Motor neuron (in vitro differentiated cells): ENCODE results near the gene HPGD. TPM values are rescaled to one million over a fixed set of nuclear protein-coding genes. Genes with fewer than 3 reads are reported as not detected.

Source experiments
- ATAC-seq, 8 experiments: fragments of 200-7000 bp; cut with Tn5 transposase; replicated peaks in 6 of 8; 2 replicates each; pipeline ENCODE4 v1.8.0; 2021; ENCODE audit warnings: mild to moderate bottlenecking in 8 of 8, moderate library complexity in 8 of 8
- H3K27ac ChIP-seq, 2 donors: fragments of 250-450 bp; sonication (Bioruptor Pico); 2 replicates each; pipeline ENCODE4 v1.9.0; 2021; ENCODE audit warnings: antibody characterized with exemption in 2 of 2, mild to moderate bottlenecking in 2 of 2, moderate library complexity in 1 of 2
- H3K4me1 ChIP-seq, 2 donors: fragments of 250-450 bp; sonication (Bioruptor Pico); replicated peaks in 1 of 2; 2 replicates each; pipeline ENCODE4 v1.6.1; 2021; ENCODE audit warnings: antibody characterized with exemption in 2 of 2, mild to moderate bottlenecking in 2 of 2, moderate library complexity in 1 of 2
- H3K4me3 ChIP-seq, 5 donors: fragments of 250-450 bp; sonication (Bioruptor Pico); 2 replicates each; pipeline ENCODE4 v1.9.0; 2021; ENCODE audit warnings: antibody characterized with exemption in 5 of 5, mild to moderate bottlenecking in 5 of 5, moderate library complexity in 4 of 5
- WGBS, 10 experiments: fragments of 450-650 bp; shearing (Covaris generic); methylation state at CpG; one replicate each; pipeline ENCODE4 v1.0.0; 2022; 5-methylcytosine and 5-hydroxymethylcytosine counted together
- in situ Hi-C, 9 experiments: fragments of 400-800 bp; cut with MboI; loops; one replicate each; pipeline ENCODE4 v1.15.0; 2021; ENCODE audit warnings: low sequenced_read_pairs in 9 of 9, low pct_unique_long_range_greater_than_20kb in 2 of 9; ENCODE audit not compliant: unreplicated experiment in 9 of 9
- total RNA-seq, 8 experiments: library from RNA; unstranded; fragments of 300-600 nt; gene quantifications; 2 replicates each; pipeline versions ENCODE4 v1.2.3 to v1.2.4, GENCODE V29; 2022

HPGD gene
- total RNA-seq, 8 experiments from 2014 or later: 0.08 to 3.8 (median 0.96) TPM

DNA sequence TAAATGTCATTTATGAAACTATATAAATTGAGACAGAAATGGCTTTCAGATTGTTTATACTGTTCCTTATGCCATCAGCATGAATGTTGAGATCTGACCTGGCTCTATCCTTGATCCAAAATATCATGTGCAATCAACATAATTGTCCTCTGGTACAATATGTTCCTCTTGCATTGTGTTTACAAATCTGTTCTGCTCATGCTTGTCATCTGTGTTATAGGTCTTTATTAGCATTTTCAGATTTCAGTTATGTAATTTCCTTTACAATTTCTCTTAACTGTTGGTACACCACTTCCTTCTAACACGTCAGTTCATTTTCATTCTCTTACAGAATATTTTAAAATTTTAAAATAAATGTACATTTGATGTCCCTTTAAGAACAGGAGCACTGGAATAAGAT lies 1.6 kb downstream of the HPGD start:
- Histone ChIP-seq H3K27ac (no peak overlapping the region), H3K4me3 (no peak overlapping the region), H3K4me1 (no peaks in the 10 kb centered on the region)
- in situ Hi-C loops: no loop called here
- 17 to 100% (median 93%) methylated on average over 1 of the region's 1 CpG; no CpG with 5 or more reads in 1 of the 10 experiments for WGBS, 10 experiments
- ATAC-seq: no peak

DNA sequence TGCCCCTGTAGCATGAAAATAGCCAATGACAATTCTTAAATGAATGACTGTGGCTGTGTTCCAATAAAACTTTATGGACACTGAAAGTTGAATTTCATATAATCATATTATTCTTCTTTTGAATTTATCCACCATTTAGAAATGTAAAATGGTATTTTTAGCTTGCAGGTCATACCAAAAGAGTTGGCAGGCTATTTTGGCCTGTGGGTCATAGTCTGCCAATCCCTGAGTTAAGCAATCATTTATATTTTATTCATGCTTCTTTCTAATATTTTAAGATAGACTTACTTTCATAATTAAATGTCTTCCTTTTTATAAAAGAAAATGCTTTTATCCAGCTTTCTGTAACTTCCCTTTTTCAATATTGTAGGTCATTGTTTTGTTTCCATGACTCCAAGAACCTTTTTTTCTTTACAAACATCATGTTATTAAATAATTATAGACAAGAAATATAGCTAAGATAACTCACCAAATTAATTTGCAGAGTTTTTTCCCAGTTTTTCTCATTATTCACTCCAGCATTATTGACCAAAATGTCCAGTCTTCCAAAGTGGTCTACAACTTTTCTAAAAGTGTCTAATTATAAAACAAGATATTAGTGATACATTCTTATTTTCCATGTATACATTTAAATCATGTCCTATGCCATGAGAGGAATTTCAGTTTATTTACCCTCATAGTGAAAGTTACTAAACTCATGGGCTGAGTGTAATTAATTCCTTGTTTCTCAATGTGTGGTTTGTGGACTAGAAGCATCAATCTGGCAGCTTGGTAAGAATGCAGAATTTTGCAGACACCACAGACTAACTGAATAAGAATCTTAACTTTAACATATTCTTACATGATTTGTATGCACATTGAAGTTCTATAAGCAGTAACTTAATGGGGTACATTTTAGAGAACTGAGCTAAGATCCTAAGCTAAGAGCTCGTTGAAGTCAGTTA lies 4.5 kb downstream of the HPGD start:
- H3K27ac ChIP-seq: no peak overlapping the region
- in situ Hi-C loops: no loop called here

DNA sequence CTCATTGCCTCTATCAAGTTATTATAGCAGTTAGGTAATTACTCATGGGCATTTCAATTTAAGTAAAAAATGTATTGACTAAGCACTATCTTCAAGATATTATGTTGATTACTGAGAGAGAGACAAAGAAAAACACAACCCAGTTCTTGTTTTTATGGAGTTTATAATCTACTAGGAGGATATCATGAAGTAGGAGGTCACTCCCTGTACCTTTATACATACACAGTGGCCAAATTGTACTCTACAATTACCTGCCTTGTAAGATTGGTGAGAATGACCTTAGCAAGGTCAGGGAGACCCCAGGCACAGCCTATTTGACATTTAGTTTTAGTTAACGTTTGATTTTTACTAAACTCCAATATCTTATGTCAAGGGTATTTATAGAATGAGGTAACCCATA lies 5.5 kb downstream of the HPGD start:
- no peak overlapping the region for H3K4me3 ChIP-seq
- no peak for ATAC-seq
- H3K4me1 ChIP-seq: no peaks in the 10 kb centered on the region
- H3K27ac ChIP-seq: no peak overlapping the region
- 0 to 100% (median 75%) methylated on average over 1 of the region's 1 CpG; no CpG with 5 or more reads in 3 of the 10 experiments for WGBS, 10 experiments
- in situ Hi-C loops: no loop called here

More for the DNA sequence above, 4.5 kb downstream of the HPGD start:
- H3K4me3 ChIP-seq: no peak overlapping the region
- no peak for ATAC-seq
- WGBS, 10 experiments: 0 to 100% (median 67%) methylated on average over 1 of the region's 1 CpG; no CpG with 5 or more reads in 3 of the 10 experiments
- no peaks in the 10 kb centered on the region for H3K4me1 ChIP-seq

DNA sequence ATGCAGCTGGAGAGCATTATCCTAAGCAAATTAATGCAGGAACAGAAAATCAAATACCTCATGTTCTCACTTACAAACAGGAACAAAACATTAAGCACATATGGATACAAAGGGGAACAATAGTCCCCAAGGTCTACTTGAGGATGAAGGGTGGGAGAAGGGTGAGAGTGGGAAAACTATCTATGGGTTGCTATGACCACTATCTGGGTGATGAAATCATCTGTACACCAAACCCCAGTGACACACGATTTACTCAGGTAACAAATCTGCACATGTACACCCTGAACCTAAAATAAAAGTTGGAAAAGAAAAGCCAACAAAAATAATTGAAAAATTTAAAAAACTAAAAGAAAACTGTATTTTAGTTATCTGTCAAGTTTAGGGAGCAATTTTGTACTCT lies 5.9 kb downstream of the HPGD start:
- no peaks in the 10 kb centered on the region for H3K4me1 ChIP-seq
- no peak overlapping the region for H3K4me3 ChIP-seq
- 7 to 100% (median 63%) methylated on average over 1 of the region's 1 CpG; no CpG with 5 or more reads in 3 of the 10 experiments for WGBS, 10 experiments
- ATAC-seq: no peak
- in situ Hi-C loops: no loop called here
- no peak overlapping the region for H3K27ac ChIP-seq

DNA sequence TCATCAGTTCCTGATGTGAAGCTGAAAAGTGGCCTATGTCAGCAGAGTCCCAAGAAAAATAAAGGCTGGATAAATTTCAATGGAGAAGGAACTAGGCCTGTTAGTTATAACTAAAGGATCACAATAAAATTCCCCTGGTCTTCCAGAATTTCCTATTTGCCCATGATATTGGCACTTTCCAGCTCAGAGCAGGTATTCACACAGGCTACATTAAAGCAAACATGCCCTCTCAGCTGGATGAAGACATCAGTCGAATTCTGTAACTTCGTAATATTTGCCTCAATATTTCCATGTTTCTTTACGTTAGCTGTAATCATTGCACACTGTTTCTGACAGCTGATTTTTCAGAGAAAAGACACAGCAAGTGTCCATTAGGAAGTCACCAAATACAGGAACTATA lies 9.5 kb downstream of the HPGD start:
- Histone ChIP-seq H3K27ac (no peak overlapping the region), H3K4me3 (no peak overlapping the region), H3K4me1 (no peaks in the 10 kb centered on the region)
- 31 to 83% (median 56%) methylated on average over 2 to 3 of the region's 3 CpGs for WGBS, 10 experiments
- ATAC-seq: no peak
- in situ Hi-C loops: no loop called here

DNA sequence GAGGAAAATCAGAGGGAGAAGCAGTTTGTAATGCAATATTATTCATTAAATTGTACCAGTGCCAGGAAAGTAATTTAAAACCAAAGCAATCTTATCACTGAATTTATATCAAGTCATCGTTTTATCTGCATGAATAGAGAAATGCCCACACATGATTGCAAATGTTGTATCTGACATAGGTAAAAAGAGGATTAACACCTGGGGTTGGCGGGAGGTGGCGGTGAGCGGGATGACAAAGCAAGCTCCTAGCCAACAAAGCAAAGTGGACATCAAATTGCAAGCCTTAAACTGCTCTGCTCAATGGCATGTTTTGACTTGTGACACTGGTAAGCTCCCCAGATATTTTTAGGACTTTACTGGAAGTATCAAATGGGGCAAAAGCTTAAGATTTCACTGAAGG lies 16.4 kb downstream of the HPGD start:
- Histone ChIP-seq H3K4me1 (no peaks in the 10 kb centered on the region), H3K27ac (no peak overlapping the region), H3K4me3 (no peak overlapping the region)
- in situ Hi-C loops: no loop called here
- no peak for ATAC-seq
- 17 to 100% (median 72%) methylated on average over 1 to 4 of the region's 4 CpGs for WGBS, 10 experiments

DNA sequence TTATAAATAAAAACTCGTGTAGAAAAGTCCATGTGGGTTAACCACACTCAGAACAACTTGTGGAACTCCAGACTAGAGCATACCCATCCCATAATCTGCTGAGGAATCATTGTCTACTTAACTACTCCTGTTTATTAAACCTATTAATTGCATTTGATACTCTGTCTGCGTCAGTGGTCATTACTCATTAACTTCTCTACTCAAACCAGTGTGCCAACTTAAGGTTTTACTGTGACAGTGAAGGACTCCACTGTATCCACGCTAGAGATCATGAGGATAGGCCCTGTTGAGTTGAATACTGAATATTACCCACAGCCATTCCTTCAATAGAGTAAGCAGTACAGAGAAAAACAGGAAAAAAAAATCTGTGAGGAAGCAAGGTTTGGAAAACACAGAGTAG lies 17.3 kb downstream of the HPGD start:
- Histone ChIP-seq H3K27ac (no peak overlapping the region), H3K4me1 (no peaks in the 10 kb centered on the region), H3K4me3 (no peak overlapping the region)
- WGBS, 10 experiments: 0 to 84% (median 64%) methylated on average over 1 to 3 of the region's 3 CpGs; no CpG with 5 or more reads in 3 of the 10 experiments
- in situ Hi-C loops: no loop called here
- no peak for ATAC-seq

DNA sequence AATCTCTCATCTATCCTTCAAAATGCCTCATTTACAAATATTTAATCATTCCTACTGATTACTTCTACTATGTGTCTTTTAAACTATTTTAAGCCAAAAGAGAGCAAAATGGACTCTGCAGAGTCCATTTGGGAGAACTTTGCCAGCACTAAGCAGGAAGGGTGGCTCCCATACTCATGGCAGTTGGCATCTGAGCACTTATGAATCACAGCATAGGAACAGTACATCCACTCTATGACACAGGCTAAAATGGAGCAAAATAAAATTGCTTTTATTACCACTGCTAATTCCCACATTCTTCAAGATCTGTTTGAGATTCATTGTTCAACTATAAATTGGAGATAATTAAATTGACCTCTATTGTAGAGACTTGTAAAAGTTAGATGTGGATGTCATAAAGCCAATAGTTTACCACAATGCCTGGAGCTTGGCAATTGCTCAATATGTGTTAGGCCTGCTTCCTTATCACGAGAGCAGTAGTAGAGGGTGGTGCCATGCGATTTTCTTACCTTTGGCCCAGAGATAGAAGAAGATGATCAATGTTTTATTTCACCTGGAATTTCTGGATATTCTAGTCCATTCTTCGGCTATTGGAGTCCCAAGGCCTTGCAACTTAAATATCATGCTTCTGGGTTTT lies 19.1 kb downstream of the HPGD start:
- Histone ChIP-seq H3K4me1 (no peaks in the 10 kb centered on the region), H3K4me3 (no peak overlapping the region), H3K27ac (no peak overlapping the region)
- in situ Hi-C loops: no loop called here
- peak in 1 of 8 experiments; percentile 22 for ATAC-seq
- whole genome bisulfite sequencing, 10 experiments: 29 to 100% (median 79%) methylated on average over 1 to 3 of the region's 3 CpGs

DNA sequence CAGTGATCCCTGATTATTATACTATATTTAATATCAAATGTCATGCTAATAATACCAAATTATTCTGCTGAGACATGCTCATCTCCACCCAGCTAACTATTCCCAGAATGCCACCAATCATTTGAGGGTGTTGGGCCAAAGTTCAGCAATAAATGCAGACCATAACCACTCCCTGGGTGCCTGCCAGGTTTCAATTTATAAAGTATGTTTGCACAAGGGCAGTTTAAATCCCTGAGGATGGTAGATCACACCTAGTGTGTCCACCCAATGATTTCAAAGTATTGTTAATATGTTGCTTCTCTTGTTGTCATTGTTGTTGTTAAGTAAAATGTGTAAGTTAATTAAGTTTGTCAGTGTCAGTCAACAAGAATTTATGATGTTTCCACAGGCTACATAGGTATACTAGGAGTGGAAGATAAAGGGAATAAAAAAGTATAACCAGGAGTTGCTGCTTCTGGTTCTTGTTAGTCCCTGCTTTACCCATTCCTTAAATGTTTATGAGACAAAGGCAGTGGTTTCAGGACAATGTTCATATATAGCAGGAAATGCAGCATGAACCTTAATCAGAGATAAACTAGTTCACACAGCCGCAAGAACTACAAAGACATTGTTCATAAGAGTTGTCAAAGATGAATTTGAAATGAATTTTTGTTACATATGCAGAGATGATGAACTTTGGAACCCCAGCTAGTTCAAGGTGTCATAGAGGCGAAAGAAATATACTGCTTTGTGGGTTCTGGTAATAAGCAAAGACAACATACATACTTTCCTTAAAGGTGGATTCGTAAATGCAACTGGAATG lies 25.5 kb downstream of the HPGD start:
- in situ Hi-C loops: no loop called here

DNA sequence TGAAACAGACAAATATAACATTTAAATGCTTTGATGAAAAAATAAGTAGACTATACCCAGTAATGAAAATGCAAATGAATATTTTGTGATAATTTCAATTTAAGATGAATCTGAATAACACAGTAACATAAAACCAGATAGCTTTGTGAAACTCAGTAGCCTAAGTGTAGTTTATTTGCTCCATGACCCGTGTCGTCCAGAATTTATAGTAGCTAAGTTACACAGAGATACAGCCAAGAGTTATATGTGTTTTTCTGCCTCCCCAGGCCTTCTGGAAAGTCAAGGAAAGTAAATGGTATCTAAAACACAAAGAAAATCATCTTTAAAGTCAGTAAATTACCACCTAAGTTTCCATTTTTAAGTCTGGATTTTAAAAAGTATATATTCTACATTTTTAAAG lies 26.7 kb downstream of the HPGD start:
- in situ Hi-C loops: no loop called here
- no peak overlapping the region for H3K4me3 ChIP-seq
- WGBS, 10 experiments: 32 to 94% (median 76%) methylated on average over 1 to 2 of the region's 2 CpGs; no CpG with 5 or more reads in 4 of the 10 experiments
- no peaks in the 10 kb centered on the region for H3K4me1 ChIP-seq
- no peak overlapping the region for H3K27ac ChIP-seq
- ATAC-seq: no peak

More for the DNA sequence above, 25.5 kb downstream of the HPGD start:
- Histone ChIP-seq H3K4me3 (no peak overlapping the region), H3K27ac (no peak overlapping the region), H3K4me1 (no peaks in the 10 kb centered on the region)
- WGBS, 10 experiments: 58 to 100% (median 88%) methylated on average over 1 to 3 of the region's 3 CpGs
- ATAC-seq: no peak

DNA sequence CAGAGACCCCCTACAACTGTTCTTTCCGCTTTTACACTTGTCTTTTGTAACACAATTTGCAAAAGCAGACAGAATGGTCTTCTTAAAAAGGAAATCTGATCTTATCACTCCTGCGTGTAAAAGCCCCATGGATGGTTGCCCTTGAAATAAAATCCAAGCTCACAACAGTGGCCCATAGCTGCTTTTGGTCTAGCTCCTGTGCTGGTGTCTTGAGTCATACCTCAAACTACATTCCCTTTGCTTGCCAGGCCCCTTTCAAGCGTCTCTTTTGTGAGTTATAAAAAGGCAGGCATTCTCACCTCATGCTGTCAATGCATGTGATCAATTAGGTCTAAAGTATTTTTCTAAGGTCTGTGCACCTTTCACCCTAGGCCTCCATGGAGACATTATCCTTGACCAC lies 27.6 kb downstream of the HPGD start:
- WGBS, 10 experiments: 34 to 100% (median 59%) methylated on average over 1 to 3 of the region's 3 CpGs
- no peak overlapping the region for H3K27ac ChIP-seq

DNA sequence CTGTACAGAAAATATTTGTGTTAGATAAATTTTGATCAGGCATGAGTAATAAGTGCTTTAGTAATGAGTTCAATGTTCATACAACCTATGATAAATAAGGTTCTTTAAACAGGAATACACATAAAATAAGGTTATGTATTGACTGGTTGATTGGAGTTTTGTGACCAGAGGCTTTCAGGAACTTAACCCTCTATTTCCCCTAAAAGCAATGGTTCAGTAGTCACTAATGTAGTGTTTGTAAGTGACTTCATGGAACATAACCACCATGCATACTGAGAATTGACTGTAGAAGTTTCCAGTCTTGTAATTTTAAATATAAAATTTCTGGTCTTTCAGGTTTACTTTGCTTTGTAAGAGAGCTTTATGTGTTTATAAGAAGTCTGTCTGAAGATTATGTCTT lies 28.1 kb downstream of the HPGD start:
- no peak overlapping the region for H3K4me3 ChIP-seq
- in situ Hi-C loops: no loop called here
- no peak overlapping the region for H3K27ac ChIP-seq
- no peak for ATAC-seq
- no peaks in the 10 kb centered on the region for H3K4me1 ChIP-seq

More for the DNA sequence above, 27.6 kb downstream of the HPGD start:
- in situ Hi-C loops: no loop called here
- ATAC-seq: no peak
- no peaks in the 10 kb centered on the region for H3K4me1 ChIP-seq
- H3K4me3 ChIP-seq: no peak overlapping the region

DNA sequence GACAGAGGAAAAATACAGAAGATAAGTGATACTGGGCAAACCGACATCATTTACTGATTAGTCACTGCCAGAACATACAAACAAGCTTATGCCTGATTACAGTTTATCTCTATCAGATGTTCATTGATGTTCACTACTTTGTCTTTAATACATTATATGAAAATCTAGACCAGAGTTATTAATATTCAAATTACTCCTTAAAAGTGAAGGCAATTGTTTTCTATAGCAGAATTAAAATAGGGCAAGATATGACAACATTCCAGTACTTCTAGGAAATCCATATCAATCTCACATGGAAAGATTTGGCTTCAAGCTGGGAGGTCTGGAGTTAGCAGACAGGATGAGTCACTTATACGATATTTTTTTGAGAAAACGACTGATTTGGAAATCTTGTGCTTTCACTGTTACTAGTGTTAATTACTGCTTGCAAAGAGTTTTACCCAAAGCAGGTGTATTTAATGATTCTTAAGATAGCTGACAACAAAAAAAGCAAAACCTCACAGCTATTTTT lies 31.8 kb downstream of the HPGD start:
- peak in 2 of 8 experiments; percentile 39 to 60 for ATAC-seq
- no peak overlapping the region for H3K27ac ChIP-seq
- WGBS, 10 experiments: 0 to 81% (median 63%) methylated on average over 1 to 3 of the region's 3 CpGs
- no peaks in the 10 kb centered on the region for H3K4me1 ChIP-seq
- H3K4me3 ChIP-seq: no peak overlapping the region
- in situ Hi-C loops: no loop called here
